AG04450 (cell line): ENCODE measurements around the gene HTR3E. TPM values are rescaled to one million over a fixed set of nuclear protein-coding genes. Genes with fewer than 3 reads are reported as not detected.

Experiments
- CTCF ChIA-PET: fragments of 300-600, 350-600 bp; formaldehyde crosslinking; extraction: SDS; loops from one replicate; lab custom pipeline; 2022; ENCODE audit warnings: antibody characterized with exemption, inconsistent platforms; lab: Charles Lee
- POLR2A ChIA-PET: fragments of 350-600 bp; formaldehyde crosslinking; extraction: SDS; loops from one replicate; lab custom pipeline; 2021; ENCODE audit warnings: antibody characterized with exemption, inconsistent platforms; lab: Yijun Ruan, JAX
- DNase-seq: peaks from one replicate; pipeline ENCODE4 v3.0.0-alpha.2; 2011; ENCODE audit warnings: low read depth, low spot score
- H3K27ac ChIP-seq: one replicate; pipeline ENCODE4 v1.5.1; 2012; ENCODE audit warnings: low read depth, low read length, control low read depth
- H3K27me3 ChIP-seq: one replicate; pipeline ENCODE4 v1.6.0; 2012; ENCODE audit warnings: low read length; ENCODE audit not compliant: control insufficient read depth, insufficient read depth
- H3K4me3 ChIP-seq: 2 replicates; pipeline ENCODE4 v1.5.1; 2011; ENCODE audit warnings: mild to moderate bottlenecking, low read depth, low read length, control low read depth
- H3K9me3 ChIP-seq: 2 replicates; pipeline ENCODE4 v1.5.1; 2012; ENCODE audit warnings: low read length; ENCODE audit not compliant: control insufficient read depth, insufficient read depth
- CTCF ChIP-seq: IDR thresholded peaks from 2 replicates; pipeline ENCODE4 v1.5.1; 2011; ENCODE audit warnings: low read depth, low read length, control low read depth, inconsistent platforms
- polyA minus RNA-seq: library from RNA; depleted of rRNA, polyadenylated mRNA; stranded (reverse); fragments of >200 nt; gene quantifications from 2 replicates; pipeline ENCODE4 v1.2.3, GENCODE V29; 2011; rRNA and poly(A)+ RNA removed
- polyA plus RNA-seq: library from polyadenylated mRNA; depleted of rRNA; stranded (reverse); fragments of >200 nt; gene quantifications from 2 replicates; pipeline ENCODE4 v1.2.3, GENCODE V29; 2011; rRNA removed

The HTR3E gene
- polyA plus RNA-seq (not detected in 2 replicates), polyA minus RNA-seq (not detected in 2 replicates)

GRCh38 chr3:184096811-184097383 lies at the start of gene HTR3E:
Gene HTR3E (plus strand): TSS chr3:184097064. CDS start chr3:184097530, 466 bp downstream.
- Histone ChIP-seq H3K27me3 (peaks cover 7% of the 10 kb centered on the region), H3K9me3 (peaks cover 8% of the 10 kb centered on the region), H3K4me3 (no peak within 1 kb of the TSS), H3K27ac (no peak within 1 kb of the TSS)
- POLR2A ChIA-PET: interaction anchor here (0.6 kb wide), 1 partner anchor 32 kb away, joined by 4 read pairs; no protein-coding TSS in a partner anchor
- no peak for DNase-seq
- CTCF ChIA-PET: interaction anchor here (0.6 kb wide), 1 partner anchor 201 kb away, joined by 3 read pairs; no protein-coding TSS in a partner anchor
- no peak for TF ChIP-seq CTCF

- ChIA-PET POLR2A (no interaction called here), CTCF (interaction anchor here (0.6 to 1.2 kb wide), 2 partner anchors 11 to 418 kb away, joined by 3 to 4 read pairs; no protein-coding TSS in a partner anchor)
- DNase-seq: no peak
- Histone ChIP-seq H3K27me3 (peaks cover 10% of the 10 kb centered on the region), H3K4me3 (no peak overlapping the region), H3K27ac (no peak overlapping the region), H3K9me3 (no peaks in the 10 kb centered on the region)
- TF ChIP-seq CTCF: no peak
Measured at GRCh38 chr3:184050217-184050847, 46.5 kb upstream of the HTR3E start.

GRCh38 chr3:184052767-184053166 lies 44.1 kb upstream of the HTR3E start, which contains the start of gene HTR3C:
Gene HTR3C (plus strand): TSS chr3:184053047. CDS start chr3:184053081, 34 bp downstream.
- POLR2A ChIA-PET: no interaction called here
- CTCF ChIA-PET: interaction anchor here (0.7 kb wide), 1 partner anchor 67 kb away, joined by 4 read pairs; no protein-coding TSS in a partner anchor
- no peak within 1 kb of the TSS for H3K27ac ChIP-seq
- no peak for DNase-seq
- no peak within 1 kb of the TSS for H3K4me3 ChIP-seq
- TF ChIP-seq CTCF: no peak
- H3K27me3 ChIP-seq: peaks cover 10% of the 10 kb centered on the region
- H3K9me3 ChIP-seq: no peaks in the 10 kb centered on the region

GRCh38 chr3:184058029-184058428 lies 38.8 kb upstream of the HTR3E start:
- Histone ChIP-seq H3K4me3 (no peak overlapping the region), H3K27ac (no peak overlapping the region), H3K9me3 (no peaks in the 10 kb centered on the region), H3K27me3 (peaks cover 9% of the 10 kb centered on the region)
- ChIA-PET POLR2A (no interaction called here), CTCF (interaction anchor here (0.8 to 1.4 kb wide), 3 partner anchors 12 to 192 kb away, joined by 3 to 6 read pairs (median 4); partner anchors contain the start of gene EEF1AKMT4)
- no peak for TF ChIP-seq CTCF
- no peak for DNase-seq

- no peak overlapping the region for H3K27ac ChIP-seq
- CTCF ChIA-PET: interaction anchor here (1.4 kb wide), 1 partner anchor 10 kb away, joined by 4 read pairs; no protein-coding TSS in a partner anchor
- no peak for TF ChIP-seq CTCF
- DNase-seq: no peak
- no peak overlapping the region for H3K4me3 ChIP-seq
- POLR2A ChIA-PET: no interaction called here
- H3K9me3 ChIP-seq: no peaks in the 10 kb centered on the region
- peaks cover 13% of the 10 kb centered on the region for H3K27me3 ChIP-seq
Measured at GRCh38 chr3:184059424-184059823, 37.4 kb upstream of the HTR3E start.
